Hematopoietic multipotent progenitor cell treated with erythropoietin and hydrocortisone succinate and interleukin-3 and kit ligand, for 8 days (in vitro differentiated cells): ENCODE data around the gene EFS.
"Not testable (repeated sequence)": the region's sequence is repeated elsewhere in the genome, so short reads cannot be mapped to it uniquely, and the experiment has no call there.

Source experiments
- DNase-seq: peaks from one replicate; pipeline ENCODE4 v3.0.0-alpha.2; 2015

EFS gene

GRCh38 chr14:23365036-23365731 is at the start of gene EFS:
TSS of gene EFS (minus strand) at chr14:23365172. CDS start at chr14:23365025, 147 bp downstream.
- no peak for DNase-seq

- DNase-seq, result no peak
Observed at GRCh38 chr14:23414254-23414653, 49.3 kb upstream of the EFS start.

GRCh38 chr14:23413681-23414080 is 48.7 kb upstream of the EFS start:
- DNase-seq, result no peak

GRCh38 chr14:23411563-23412525 is 46.9 kb upstream of the EFS start:
- DNase-seq, result no peak

- no peak for DNase-seq
Observed at GRCh38 chr14:23409966-23410635, 45.1 kb upstream of the EFS start.

GRCh38 chr14:23409475-23409874 is 44.5 kb upstream of the EFS start:
- DNase-seq, result no peak

GRCh38 chr14:23408307-23408630 is 43.3 kb upstream of the EFS start:
- no peak for DNase-seq

GRCh38 chr14:23407516-23408306 is 42.7 kb upstream of the EFS start, which contains the start of gene MYH6:
TSS of gene MYH6 (minus strand) at chr14:23408273. CDS start at chr14:23407223, 1,050 bp downstream.
- DNase-seq, result no peak

GRCh38 chr14:23406725-23407355 is 41.9 kb upstream of the EFS start:
- no peak for DNase-seq

GRCh38 chr14:23406244-23406643 is 41.3 kb upstream of the EFS start:
- DNase-seq, result no peak

GRCh38 chr14:23405516-23406025 is 40.6 kb upstream of the EFS start:
- no peak for DNase-seq

- no peak for DNase-seq
Observed at GRCh38 chr14:23405096-23405495, 40.1 kb upstream of the EFS start.

GRCh38 chr14:23404331-23404900 is 39.4 kb upstream of the EFS start:
- DNase-seq, result no peak

- no peak for DNase-seq
Observed at GRCh38 chr14:23403908-23404307, 38.9 kb upstream of the EFS start.

GRCh38 chr14:23403139-23403438 is 38.1 kb upstream of the EFS start:
- no peak for DNase-seq

GRCh38 chr14:23402296-23403138 is 37.5 kb upstream of the EFS start:
- DNase-seq, result no peak

GRCh38 chr14:23401291-23401690 is 36.3 kb upstream of the EFS start:
- DNase-seq, result no peak

GRCh38 chr14:23400496-23401149 is 35.7 kb upstream of the EFS start:
- not testable (repeated sequence) for DNase-seq

- no peak for DNase-seq
Observed at GRCh38 chr14:23399591-23399990, 34.6 kb upstream of the EFS start.

GRCh38 chr14:23399136-23399535 is 34.2 kb upstream of the EFS start:
- no peak for DNase-seq
